GM12873 (cell line): ENCODE measurements around the gene TSG101.

Source experiments
- CTCF ChIP-seq: IDR thresholded peaks from 2 replicates; pipeline ENCODE4 v1.5.1; 2012; ENCODE audit warnings: low read depth, mild to moderate bottlenecking, moderate library complexity, low read length, control low read depth; ENCODE audit not compliant: insufficient read depth; ENCODE audit errors: missing control alignments

The TSG101 gene

GRCh38 chr11:18495271-18495670, 31.5 kb downstream of the TSG101 start:
- TF ChIP-seq CTCF: no peak

- no peak for TF ChIP-seq CTCF
Measured at GRCh38 chr11:18493310-18493709, 33.4 kb downstream of the TSG101 start.

- no peak for TF ChIP-seq CTCF
Measured at GRCh38 chr11:18492888-18493287, 33.9 kb downstream of the TSG101 start.

GRCh38 chr11:18491924-18492323, 34.8 kb downstream of the TSG101 start:
- TF ChIP-seq CTCF: no peak

- no peak for TF ChIP-seq CTCF
Measured at GRCh38 chr11:18490736-18491485, 35.8 kb downstream of the TSG101 start.

GRCh38 chr11:18490319-18490718, 36.4 kb downstream of the TSG101 start:
- TF ChIP-seq CTCF: no peak

GRCh38 chr11:18485913-18486528, 40.7 kb downstream of the TSG101 start:
- TF ChIP-seq CTCF: no peak
